A549 treated with Mapracorat at 1 μM for 4 hours (cell line): ENCODE data around the gene ZNF605. TPM values are rescaled to one million over a fixed set of nuclear protein-coding genes. Genes with fewer than 3 reads are reported as not detected.

Source experiments
- total RNA-seq: library from RNA; stranded (reverse); fragments of 200-300 nt; extraction: Qiagen RNA extraction; gene quantifications from 5 replicates; pipeline ENCODE4 v1.2.3, GENCODE V29; 2022

ZNF605 gene
- total RNA-seq = 2.5 to 4.3 TPM (median 3.3 TPM) in 5 replicates

DNA sequence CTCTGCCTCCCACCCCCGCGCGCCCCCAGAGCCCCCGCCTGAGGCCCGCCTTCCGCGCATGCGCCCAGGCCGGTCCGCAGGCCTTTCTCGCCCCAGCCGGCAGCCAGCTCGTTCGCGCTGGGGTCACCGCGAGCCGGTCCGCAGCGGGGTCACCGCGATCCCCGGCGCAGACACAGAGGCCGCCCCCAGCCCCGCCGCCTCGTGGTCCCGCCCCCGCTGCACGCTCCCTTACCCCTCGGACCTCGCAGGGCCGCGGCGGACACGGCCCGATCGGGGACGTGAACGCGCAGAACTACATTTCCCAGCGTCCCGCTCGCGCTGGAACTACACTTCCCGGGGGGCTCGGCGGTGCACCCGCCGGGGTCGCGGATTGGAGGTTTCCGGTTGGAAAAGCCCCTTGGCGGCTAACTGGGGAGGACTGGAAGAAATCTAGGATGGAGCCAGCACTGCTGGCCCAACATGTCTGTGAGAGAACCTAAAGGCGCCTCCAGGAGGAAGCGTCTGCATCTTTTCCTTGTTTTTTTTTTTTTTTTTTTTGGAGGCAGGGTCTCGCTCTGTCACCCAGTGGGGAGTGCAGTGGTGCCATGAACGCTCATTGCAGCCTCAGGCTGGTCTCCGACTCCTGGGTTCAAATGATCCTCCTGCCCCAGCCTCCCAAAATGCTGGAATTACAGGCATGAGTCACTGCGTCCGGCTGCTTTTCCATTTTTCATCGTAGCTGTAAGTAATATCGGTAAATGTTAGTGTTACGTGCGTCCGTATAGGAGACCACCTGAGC, at the start of gene ZNF605:
Gene ZNF605, minus strand, starts transcription at position 296 of the 778 bp plus-strand sequence. CDS start 10,671 bp downstream, outside the sequence.

DNA sequence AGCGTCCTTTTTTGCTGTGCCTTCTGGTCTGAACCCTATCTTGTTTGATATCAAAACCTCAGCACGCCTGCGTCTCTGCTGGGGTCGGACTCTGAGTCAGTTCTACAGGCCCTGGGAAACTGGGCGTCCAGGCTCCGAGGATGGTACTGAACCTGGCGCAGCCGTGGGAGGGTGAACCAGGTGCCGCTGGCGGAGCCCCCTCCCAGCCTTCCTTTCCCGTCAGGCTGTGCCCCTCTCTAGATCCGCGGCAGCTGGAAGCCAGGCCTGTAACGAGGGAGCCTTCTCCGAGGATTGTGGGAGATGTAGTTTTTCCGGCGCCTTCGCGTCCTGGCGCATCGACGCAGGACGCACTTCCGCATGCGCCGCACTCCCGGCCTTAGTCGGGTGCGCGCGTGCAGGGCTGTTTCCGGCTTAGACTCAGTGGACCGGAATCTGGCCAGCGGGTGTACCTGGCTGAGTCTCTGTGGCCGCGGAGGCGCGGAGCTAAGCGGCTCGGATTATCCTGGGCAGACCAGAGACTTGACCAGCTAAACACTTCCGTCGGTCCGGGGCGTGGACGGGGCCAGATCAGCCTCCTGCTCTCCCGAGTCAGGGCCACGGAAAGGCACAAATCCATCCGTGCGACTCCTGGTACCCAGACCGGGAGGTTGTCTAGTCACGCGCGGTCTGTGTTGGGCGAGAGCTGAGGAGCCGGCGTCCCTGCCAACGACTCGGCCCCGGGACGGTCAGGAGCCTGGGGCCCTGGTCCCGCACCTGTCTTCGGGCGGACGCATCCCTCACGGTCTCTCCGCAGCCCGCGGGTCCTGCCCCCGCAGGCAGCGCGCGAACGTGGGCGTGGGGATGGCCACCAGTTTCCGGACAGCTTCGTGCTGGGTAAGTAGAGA, 30.1 kb upstream of the ZNF605 start, which contains the start of gene ZNF26:
Gene ZNF26, plus strand, starts transcription at position 367 of the 884 bp plus-strand sequence. Its CDS starts 474 bp downstream, at position 841.

DNA sequence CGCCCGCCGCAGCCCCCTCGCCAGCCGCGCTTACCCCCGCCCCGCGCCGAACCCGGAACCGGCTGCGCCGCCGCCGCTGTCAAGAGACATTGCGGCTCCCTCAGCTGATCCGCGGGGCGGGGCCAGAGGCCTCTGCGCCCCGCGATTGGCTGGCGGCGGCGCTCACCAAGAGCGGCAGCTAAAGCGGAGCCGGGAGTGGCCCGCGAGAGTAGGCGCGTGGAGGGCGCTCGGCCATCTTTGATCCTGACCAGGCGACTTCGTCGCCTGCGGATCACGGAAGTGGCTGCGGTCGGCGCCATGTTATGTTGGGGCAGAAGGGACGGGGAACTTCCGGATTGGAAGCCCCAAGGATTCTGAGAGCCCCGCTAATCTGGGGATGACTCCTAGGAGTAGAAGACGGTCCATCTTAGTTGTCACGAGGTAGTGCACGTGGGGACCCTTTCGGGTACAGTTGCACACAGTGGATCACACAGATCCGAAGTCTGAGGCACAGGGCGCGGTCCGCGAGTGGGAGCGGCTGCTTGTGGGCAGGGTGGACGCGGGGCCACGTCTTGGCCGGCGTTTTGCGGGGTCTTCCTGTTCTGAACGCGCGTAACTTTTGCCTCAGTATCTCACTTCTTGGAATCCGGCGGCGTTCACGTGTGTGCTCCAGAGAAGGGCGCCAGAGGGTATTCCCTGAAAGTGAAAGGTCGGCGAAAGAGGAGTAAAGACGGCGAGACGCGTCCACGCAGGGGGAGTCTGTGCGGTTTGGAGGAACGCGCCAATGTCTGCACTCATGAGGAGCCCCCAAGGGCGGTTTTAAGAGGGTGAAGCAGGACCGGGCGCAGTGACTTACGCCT, 68.4 kb downstream of the ZNF605 start, which contains the start of gene CHFR:
Gene CHFR, minus strand, starts transcription at position 93 of the 839 bp plus-strand sequence. CDS start 277 bp downstream, outside the sequence.

Other genes starting within 250 kb of the ZNF605 start
- gene PGAM5, start 245.5 kb downstream of the ZNF605 start, total RNA-seq = 40.9 to 57.4 TPM (median 56.6 TPM) in 5 replicates
- gene ANKLE2, start 194.5 kb downstream of the ZNF605 start, total RNA-seq = 67.9 to 82.6 TPM (median 78.2 TPM) in 5 replicates
- gene GOLGA3, start 127.4 kb downstream of the ZNF605 start, total RNA-seq = 18.3 to 22.4 TPM (median 21.2 TPM) in 5 replicates
- gene CHFR, start 68.7 kb downstream of the ZNF605 start, total RNA-seq = 19.4 to 25.1 TPM (median 22.4 TPM) in 5 replicates
- 7.0 to 9.0 TPM (median 7.7 TPM) in 5 replicates for gene ZNF26, start 30.1 kb upstream of the ZNF605 start, total RNA-seq
- gene ZNF84, start 81.2 kb upstream of the ZNF605 start, total RNA-seq = 10.0 to 14.9 TPM (median 12.7 TPM) in 5 replicates
- 8.5 to 10.0 TPM (median 9.3 TPM) in 5 replicates for gene ZNF140, start 124.6 kb upstream of the ZNF605 start, total RNA-seq
- gene ZNF891, start 174.0 kb upstream of the ZNF605 start, total RNA-seq = 0.28 to 0.41 TPM (median 0.31 TPM) in 5 replicates
- gene ZNF10, start 174.3 kb upstream of the ZNF605 start, total RNA-seq = 1.1 to 2.0 TPM (median 1.6 TPM) in 5 replicates
- 9.0 to 13.0 TPM (median 12.3 TPM) in 5 replicates for gene ZNF268, start 225.2 kb upstream of the ZNF605 start, total RNA-seq